ENCODE measurements around the gene SYT5. TPM values are rescaled to one million over a fixed set of nuclear protein-coding genes. Genes with fewer than 3 reads are reported as not detected.
"Not testable (repeated sequence)": the region's sequence is repeated elsewhere in the genome, so short reads cannot be mapped to it uniquely, and the experiment has no call there.

Gene SYT5
- total and polyA plus RNA-seq, 4 experiments from 2014 or later = 0.29 to 0.59 TPM; not detected in 2

DNA sequence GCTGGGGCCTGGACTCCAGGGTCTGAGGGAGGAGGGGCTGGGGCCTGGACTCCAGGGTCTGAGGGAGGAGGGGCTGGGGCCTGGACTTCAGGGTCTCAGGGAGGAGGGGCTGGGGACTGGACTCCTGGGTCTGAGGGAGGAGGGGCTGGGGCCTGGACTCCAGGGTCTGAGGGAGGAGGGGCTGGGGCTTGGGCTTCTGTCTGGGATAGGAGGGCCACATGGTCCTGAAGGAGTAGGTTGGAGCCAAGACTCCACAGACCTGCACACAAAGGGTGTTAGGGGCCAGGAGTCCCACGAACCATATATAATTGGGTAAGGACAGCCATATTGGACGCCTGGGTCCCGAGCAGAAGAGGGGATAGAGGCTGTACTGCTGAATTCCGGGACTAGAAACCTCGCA is 24.3 kb downstream of the SYT5 start:
- peaks cover 0 to 11% (median 6%) of the 10 kb centered on the region in 8 donors for H3K9me3 Mint-ChIP-seq
- CTCF ChIA-PET (ENCODE audit: partially characterized antibody); H3K27ac Mint-ChIP-seq; H3K36me3 ChIP-seq (ENCODE audit: insufficient read depth, low read length); POLR2A ChIA-PET (ENCODE audit: partially characterized antibody); intact Hi-C loops (cut with micrococcal nuclease); H3K9me3 ChIP-seq (ENCODE audit: control insufficient read depth in 1 of 2, low read length in 2 of 2); H3K27ac ChIP-seq (ENCODE audit: low read depth, low read length); H3K4me3 ChIP-seq (ENCODE audit: low read length in 2 of 2); H3K36me3 Mint-ChIP-seq; DNase-seq; H3K27me3 ChIP-seq (ENCODE audit: insufficient read depth, low read length): not testable (repeated sequence)
- H3K4me1 Mint-ChIP-seq = peaks cover 13 to 35% (median 27%) of the 10 kb centered on the region in 4 donors
- H3K27me3 Mint-ChIP-seq = peaks cover 12 to 24% of the 10 kb centered on the region in 2 donors
- H3K4me3 Mint-ChIP-seq = peak overlapping the region in 2 of 8 donors; percentile 31 to 59
- H3K4me1 ChIP-seq (ENCODE audit: insufficient read depth, low read length) = peaks cover 13% of the 10 kb centered on the region

DNA sequence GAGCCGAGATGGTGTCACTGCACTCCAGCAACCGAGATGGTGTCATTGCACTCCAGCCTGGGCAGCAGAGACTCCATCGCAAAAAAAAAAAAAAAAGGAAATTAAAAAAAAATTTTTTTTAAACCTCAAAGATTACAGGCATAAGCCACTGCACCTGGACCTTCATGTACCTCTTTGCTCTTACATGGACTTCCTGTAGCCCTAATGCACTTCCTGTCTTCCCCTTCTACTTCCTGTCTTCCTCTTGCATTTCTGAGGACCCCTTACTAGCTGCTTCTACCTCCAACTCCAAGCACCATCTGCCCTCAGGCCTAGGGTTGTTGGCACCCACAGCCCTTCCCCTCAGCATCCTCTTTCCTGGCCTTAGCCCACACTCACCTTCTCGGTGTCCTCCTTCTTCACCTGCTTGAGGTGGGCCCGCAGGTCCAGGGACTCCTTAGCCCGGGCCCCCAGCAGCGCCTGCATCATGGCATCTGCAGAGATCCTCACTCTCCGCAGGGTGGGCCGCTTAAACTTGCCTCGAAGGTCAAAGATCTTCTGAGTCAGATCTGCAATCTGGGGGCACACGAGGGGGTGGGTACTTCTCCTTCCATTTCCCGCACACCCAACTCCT is 26.3 kb downstream of the SYT5 start:
- no peaks in the 10 kb centered on the region for H3K36me3 Mint-ChIP-seq
- Histone ChIP-seq H3K27me3 (ENCODE audit: insufficient read depth, low read length) (peaks cover 6% of the 10 kb centered on the region), H3K27ac (ENCODE audit: low read depth, low read length) (no peak overlapping the region), H3K36me3 (ENCODE audit: insufficient read depth, low read length) (no peaks in the 10 kb centered on the region), H3K9me3 (ENCODE audit: control insufficient read depth in 1 of 2, low read length in 2 of 2) (peaks cover 0 to 5% of the 10 kb centered on the region in 2 donors), H3K4me1 (ENCODE audit: insufficient read depth, low read length) (peaks cover 13% of the 10 kb centered on the region), H3K4me3 (ENCODE audit: low read length in 2 of 2) (no peak overlapping the region)
- peaks cover 16 to 35% (median 23%) of the 10 kb centered on the region in 4 donors for H3K4me1 Mint-ChIP-seq
- H3K9me3 Mint-ChIP-seq = peaks cover 0 to 11% (median 5%) of the 10 kb centered on the region in 8 donors
- H3K27ac Mint-ChIP-seq = peak overlapping the region in 2 of 7 donors; percentile 42 to 74
- peak overlapping the region in 5 of 8 donors; percentile 17 to 59 (median 46) for H3K4me3 Mint-ChIP-seq
- H3K27me3 Mint-ChIP-seq = peaks cover 11 to 24% of the 10 kb centered on the region in 2 donors
- CTCF ChIA-PET (ENCODE audit: partially characterized antibody) = interaction anchor here (0.6 to 1.2 kb wide), 3 partner anchors 13 to 471 kb away, joined by 3 read pairs; partner anchors contain the start of gene ZNF784
- no peak for DNase-seq
- POLR2A ChIA-PET (ENCODE audit: partially characterized antibody) = no interaction called here
- intact Hi-C loops (cut with micrococcal nuclease) = no loop called here

GRCh38 chr19:55152017-55152416 is 28.1 kb downstream of the SYT5 start:
- POLR2A ChIA-PET (ENCODE audit: partially characterized antibody) = no interaction called here
- Histone ChIP-seq H3K27ac (ENCODE audit: low read depth, low read length) (no peak overlapping the region), H3K4me1 (ENCODE audit: insufficient read depth, low read length) (peaks cover 13% of the 10 kb centered on the region), H3K36me3 (ENCODE audit: insufficient read depth, low read length) (no peaks in the 10 kb centered on the region), H3K4me3 (ENCODE audit: low read length in 2 of 2) (no peak overlapping the region), H3K9me3 (ENCODE audit: control insufficient read depth in 1 of 2, low read length in 2 of 2) (peaks cover 0 to 5% of the 10 kb centered on the region in 2 donors), H3K27me3 (ENCODE audit: insufficient read depth, low read length) (peaks cover 6% of the 10 kb centered on the region)
- Mint-ChIP-seq H3K27ac (peak overlapping the region; percentile 51 to 90 (median 79)), H3K4me3 (peak overlapping the region in 2 of 8 donors; percentile 29 to 45), H3K36me3 (no peaks in the 10 kb centered on the region), H3K4me1 (peaks cover 16 to 35% (median 23%) of the 10 kb centered on the region in 4 donors), H3K27me3 (peaks cover 13 to 22% of the 10 kb centered on the region in 2 donors), H3K9me3 (peaks cover 0 to 11% (median 5%) of the 10 kb centered on the region in 8 donors)
- no peak for DNase-seq
- CTCF ChIA-PET (ENCODE audit: partially characterized antibody) = interaction anchor here (2.8 kb wide), 1 partner anchor 11 kb away, joined by 13 read pairs; no protein-coding TSS in a partner anchor
- intact Hi-C loops (cut with micrococcal nuclease) = no loop called here

- Mint-ChIP-seq H3K36me3 (no peaks in the 10 kb centered on the region), H3K4me1 (peaks cover 15 to 27% (median 21%) of the 10 kb centered on the region in 4 donors), H3K27me3 (peaks cover 20 to 34% of the 10 kb centered on the region in 2 donors), H3K27ac (no peak within 1 kb of the TSS), H3K9me3 (peaks cover 0 to 11% (median 5%) of the 10 kb centered on the region in 8 donors), H3K4me3 (no peak within 1 kb of the TSS)
- Histone ChIP-seq H3K4me1 (ENCODE audit: insufficient read depth, low read length) (peaks cover 7% of the 10 kb centered on the region), H3K27me3 (ENCODE audit: insufficient read depth, low read length) (peaks cover 13% of the 10 kb centered on the region), H3K36me3 (ENCODE audit: insufficient read depth, low read length) (no peaks in the 10 kb centered on the region), H3K4me3 (ENCODE audit: low read length in 2 of 2) (no peak within 1 kb of the TSS), H3K27ac (ENCODE audit: low read depth, low read length) (no peak within 1 kb of the TSS), H3K9me3 (ENCODE audit: control insufficient read depth in 1 of 2, low read length in 2 of 2) (peaks cover 0 to 5% of the 10 kb centered on the region in 2 donors)
- POLR2A ChIA-PET (ENCODE audit: partially characterized antibody) = no interaction called here
- intact Hi-C loops (cut with micrococcal nuclease) = no loop called here
- DNase-seq = no peak
- CTCF ChIA-PET (ENCODE audit: partially characterized antibody) = interaction anchor here (1.2 kb wide), 1 partner anchor 9 kb away, joined by 3 read pairs; no protein-coding TSS in a partner anchor
These were observed 30.7 kb downstream of the SYT5 start, which contains the start of gene TNNT1 for GRCh38 chr19:55149078-55150003. Gene TNNT1, minus strand, starts transcription at chr19:55149206. Its CDS starts 2,049 bp downstream, at chr19:55147157.

GRCh38 chr19:55147545-55148251 is 32.4 kb downstream of the SYT5 start:
- Mint-ChIP-seq H3K27me3 (peaks cover 28 to 45% of the 10 kb centered on the region in 2 donors), H3K4me3 (no peak overlapping the region), H3K4me1 (peaks cover 8 to 18% (median 13%) of the 10 kb centered on the region in 4 donors), H3K27ac (no peak overlapping the region), H3K9me3 (peaks cover 0 to 11% (median 3%) of the 10 kb centered on the region in 8 donors), H3K36me3 (no peaks in the 10 kb centered on the region)
- Histone ChIP-seq H3K4me3 (ENCODE audit: low read length in 2 of 2) (no peak overlapping the region), H3K27me3 (ENCODE audit: insufficient read depth, low read length) (peaks cover 14% of the 10 kb centered on the region), H3K4me1 (ENCODE audit: insufficient read depth, low read length) (peaks cover 3% of the 10 kb centered on the region), H3K9me3 (ENCODE audit: control insufficient read depth in 1 of 2, low read length in 2 of 2) (peaks cover 0 to 5% of the 10 kb centered on the region in 2 donors), H3K36me3 (ENCODE audit: insufficient read depth, low read length) (no peaks in the 10 kb centered on the region), H3K27ac (ENCODE audit: low read depth, low read length) (no peak overlapping the region)
- no peak for DNase-seq
- ChIA-PET CTCF (ENCODE audit: partially characterized antibody) (interaction anchor here (1.5 kb wide), 1 partner anchor 356 kb away, joined by 4 read pairs; no protein-coding TSS in a partner anchor), POLR2A (ENCODE audit: partially characterized antibody) (no interaction called here)
- intact Hi-C loops (cut with micrococcal nuclease) = no loop called here

GRCh38 chr19:55146705-55147273 is 33.3 kb downstream of the SYT5 start:
- Histone ChIP-seq H3K4me3 (ENCODE audit: low read length in 2 of 2) (no peak overlapping the region), H3K36me3 (ENCODE audit: insufficient read depth, low read length) (no peaks in the 10 kb centered on the region), H3K4me1 (ENCODE audit: insufficient read depth, low read length) (peaks cover 3% of the 10 kb centered on the region), H3K27ac (ENCODE audit: low read depth, low read length) (no peak overlapping the region), H3K9me3 (ENCODE audit: control insufficient read depth in 1 of 2, low read length in 2 of 2) (peaks cover 0 to under 1% of the 10 kb centered on the region in 2 donors), H3K27me3 (ENCODE audit: insufficient read depth, low read length) (peaks cover 16% of the 10 kb centered on the region)
- intact Hi-C loops (cut with micrococcal nuclease) = no loop called here
- H3K4me1 Mint-ChIP-seq = peaks cover 4 to 12% (median 8%) of the 10 kb centered on the region in 4 donors
- ChIA-PET POLR2A (ENCODE audit: partially characterized antibody) (no interaction called here), CTCF (ENCODE audit: partially characterized antibody) (interaction anchor here (1.5 kb wide), 1 partner anchor 357 kb away, joined by 4 read pairs; no protein-coding TSS in a partner anchor)
- H3K9me3 Mint-ChIP-seq = peaks cover 0 to 5% (median under 1%) of the 10 kb centered on the region in 8 donors
- H3K36me3 Mint-ChIP-seq = no peaks in the 10 kb centered on the region
- no peak overlapping the region for H3K27ac Mint-ChIP-seq
- no peak for DNase-seq
- no peak overlapping the region for H3K4me3 Mint-ChIP-seq
- peaks cover 28 to 45% of the 10 kb centered on the region in 2 donors for H3K27me3 Mint-ChIP-seq

Measured in CD4-positive, alpha-beta memory T cell (primary cell).